Fibroblast of villous mesenchyme (primary cell): ENCODE measurements around the gene SLC25A23. TPM values are rescaled to one million over a fixed set of nuclear protein-coding genes. Genes with fewer than 3 reads are reported as not detected.
"Not testable (repeated sequence)": the region's sequence is repeated elsewhere in the genome, so short reads cannot be mapped to it uniquely, and the experiment has no call there.

ENCODE experiments used
- DNase-seq: peaks from one replicate; pipeline ENCODE4 v3.0.0-alpha.2; 2010; ENCODE audit warnings: low read depth
- H3K4me3 ChIP-seq: 2 replicates; pipeline ENCODE4 v1.5.1; 2011; ENCODE audit warnings: low read depth, mild to moderate bottlenecking, low read length
- total RNA-seq: library from RNA; depleted of rRNA; stranded (reverse); fragments of >200 nt; gene quantifications from 2 replicates; pipeline ENCODE4 v1.2.3, GENCODE V29; 2012
- TF ChIP-seq, protein P1 (sequence below): IDR thresholded peaks from 2 replicates; pipeline ENCODE4 v1.5.1; 2012; ENCODE audit warnings: low read depth, mild to moderate bottlenecking, low read length; ENCODE audit not compliant: insufficient read depth

SLC25A23 gene
- 22.9 and 33.2 TPM in 2 replicates for total RNA-seq

DNA sequence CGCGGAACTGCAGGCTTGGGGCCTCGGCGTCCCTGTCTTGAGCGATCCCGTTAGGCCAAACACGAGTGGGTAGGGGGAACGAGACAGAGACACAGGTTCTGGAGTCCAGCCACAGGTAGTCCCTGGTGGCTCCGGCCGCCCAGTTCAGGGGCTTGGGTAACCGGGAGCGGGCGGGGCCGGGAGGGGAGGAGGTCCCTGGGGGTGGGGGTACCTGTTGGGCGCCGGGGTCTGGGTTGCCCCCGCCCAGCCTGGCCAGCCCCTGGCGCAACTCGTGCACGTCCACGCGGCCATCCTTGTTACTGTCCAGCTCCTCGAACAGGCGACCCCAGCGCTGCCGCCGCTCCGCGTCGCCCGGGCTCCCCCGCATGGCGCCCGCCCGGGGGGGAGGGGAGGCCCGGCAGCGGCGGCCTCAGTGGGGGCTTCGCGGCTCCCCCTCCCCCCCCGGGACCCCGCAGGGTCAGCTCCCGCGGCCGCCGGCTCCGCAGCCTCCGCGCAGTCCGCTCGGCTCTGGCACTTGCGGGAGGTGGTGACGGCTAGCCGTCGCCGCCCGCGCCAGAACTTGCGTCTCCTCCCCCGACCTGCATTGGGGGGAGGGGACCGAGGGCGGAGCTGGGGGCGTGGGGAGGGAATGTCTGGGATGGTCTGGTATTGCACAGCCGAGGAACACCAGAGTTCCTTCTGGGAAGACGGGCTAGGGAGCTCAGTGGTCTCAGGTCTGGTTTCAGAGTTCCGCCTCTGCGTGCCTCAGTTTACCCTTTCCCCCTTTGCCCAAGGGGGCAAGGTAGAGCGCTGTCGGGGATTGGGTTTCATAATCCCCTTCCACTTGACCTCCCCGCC lies at the start of gene SLC25A23:
SLC25A23 (minus strand) TSS at position 531 of the 837 bp plus-strand sequence; CDS start at position 367, 164 bp downstream.
- peak within 1 kb of the TSS; percentile 77 for H3K4me3 ChIP-seq
- DNase-seq: peak; percentile 70
- TF ChIP-seq, protein P1, sequence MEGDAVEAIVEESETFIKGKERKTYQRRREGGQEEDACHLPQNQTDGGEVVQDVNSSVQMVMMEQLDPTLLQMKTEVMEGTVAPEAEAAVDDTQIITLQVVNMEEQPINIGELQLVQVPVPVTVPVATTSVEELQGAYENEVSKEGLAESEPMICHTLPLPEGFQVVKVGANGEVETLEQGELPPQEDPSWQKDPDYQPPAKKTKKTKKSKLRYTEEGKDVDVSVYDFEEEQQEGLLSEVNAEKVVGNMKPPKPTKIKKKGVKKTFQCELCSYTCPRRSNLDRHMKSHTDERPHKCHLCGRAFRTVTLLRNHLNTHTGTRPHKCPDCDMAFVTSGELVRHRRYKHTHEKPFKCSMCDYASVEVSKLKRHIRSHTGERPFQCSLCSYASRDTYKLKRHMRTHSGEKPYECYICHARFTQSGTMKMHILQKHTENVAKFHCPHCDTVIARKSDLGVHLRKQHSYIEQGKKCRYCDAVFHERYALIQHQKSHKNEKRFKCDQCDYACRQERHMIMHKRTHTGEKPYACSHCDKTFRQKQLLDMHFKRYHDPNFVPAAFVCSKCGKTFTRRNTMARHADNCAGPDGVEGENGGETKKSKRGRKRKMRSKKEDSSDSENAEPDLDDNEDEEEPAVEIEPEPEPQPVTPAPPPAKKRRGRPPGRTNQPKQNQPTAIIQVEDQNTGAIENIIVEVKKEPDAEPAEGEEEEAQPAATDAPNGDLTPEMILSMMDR: no peak

DNA sequence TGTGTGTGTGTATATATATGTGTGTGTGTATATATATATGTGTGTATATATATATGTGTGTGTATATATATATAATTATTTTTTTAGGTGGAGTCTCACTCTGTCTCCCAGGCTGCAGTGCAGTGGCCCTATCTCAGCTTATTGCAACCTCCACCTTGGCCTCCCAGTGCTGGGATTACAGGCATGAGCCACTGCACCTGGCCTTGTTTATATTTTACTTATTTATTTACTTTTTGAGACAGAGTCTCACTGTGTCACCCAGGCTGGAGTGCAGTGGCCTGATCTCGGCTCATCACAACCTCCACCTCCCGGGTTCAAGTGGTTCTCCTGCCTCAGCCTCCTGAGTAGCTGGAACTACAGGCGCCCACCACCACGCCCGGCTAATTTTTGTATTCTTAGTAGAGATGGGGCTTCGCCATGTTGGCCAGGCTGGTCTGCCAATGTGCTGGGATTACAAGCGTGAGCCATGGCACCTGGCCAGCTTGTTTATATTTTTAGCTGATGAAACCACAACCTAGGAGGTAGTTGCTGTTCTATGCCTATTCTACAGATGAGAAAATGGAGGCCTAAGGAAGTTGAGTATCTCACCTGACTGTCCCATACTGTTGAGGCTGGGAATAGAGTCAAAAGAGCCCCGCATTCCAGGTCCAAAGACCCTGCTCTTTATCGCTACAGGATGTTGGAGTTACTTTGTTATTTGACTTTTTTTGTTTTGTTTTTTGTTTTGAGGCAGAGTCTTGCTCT lies 48.6 kb upstream of the SLC25A23 start:
- not testable (repeated sequence) for DNase-seq, H3K4me3 ChIP-seq

DNA sequence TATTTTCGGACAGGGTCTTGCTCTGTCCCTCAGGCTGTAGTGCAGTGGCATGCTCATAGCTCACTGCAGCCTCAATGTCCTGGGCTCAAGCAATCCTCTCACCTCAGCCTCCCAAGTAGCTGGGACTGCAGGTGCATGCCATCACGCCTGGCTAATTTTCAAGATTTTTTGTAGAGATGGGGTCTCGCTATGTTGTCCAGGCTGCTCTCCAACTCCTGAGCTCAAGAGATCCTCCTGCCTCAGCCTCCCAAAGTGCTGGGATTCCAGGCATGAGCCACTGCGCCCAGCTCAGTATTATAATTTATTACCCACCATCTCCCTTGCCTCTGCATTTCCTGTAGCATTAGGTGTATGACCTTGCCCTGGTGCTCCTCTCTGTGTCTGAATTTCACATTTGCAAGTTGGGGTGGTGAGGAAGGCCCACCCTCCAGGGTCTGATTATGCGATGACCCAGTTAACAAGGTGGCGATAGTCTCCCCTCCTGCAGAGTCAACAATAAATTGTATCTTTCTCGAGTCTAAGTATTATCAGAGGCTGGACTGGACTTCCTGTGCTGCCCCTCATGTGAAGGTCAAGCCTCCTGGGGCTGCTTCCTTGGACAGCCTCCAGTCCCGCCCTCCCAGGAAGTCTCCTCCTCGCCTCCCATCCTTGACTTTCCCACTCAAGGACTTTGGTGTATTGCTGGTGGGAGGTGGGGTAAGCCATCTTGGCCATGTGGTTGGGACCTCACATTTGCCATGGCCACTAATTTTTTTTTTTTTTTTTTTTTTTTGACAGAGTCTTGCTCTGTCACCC lies 44.0 kb upstream of the SLC25A23 start:
- no peak for DNase-seq
- no peak overlapping the region for H3K4me3 ChIP-seq
- TF ChIP-seq, protein P1: no peak

DNA sequence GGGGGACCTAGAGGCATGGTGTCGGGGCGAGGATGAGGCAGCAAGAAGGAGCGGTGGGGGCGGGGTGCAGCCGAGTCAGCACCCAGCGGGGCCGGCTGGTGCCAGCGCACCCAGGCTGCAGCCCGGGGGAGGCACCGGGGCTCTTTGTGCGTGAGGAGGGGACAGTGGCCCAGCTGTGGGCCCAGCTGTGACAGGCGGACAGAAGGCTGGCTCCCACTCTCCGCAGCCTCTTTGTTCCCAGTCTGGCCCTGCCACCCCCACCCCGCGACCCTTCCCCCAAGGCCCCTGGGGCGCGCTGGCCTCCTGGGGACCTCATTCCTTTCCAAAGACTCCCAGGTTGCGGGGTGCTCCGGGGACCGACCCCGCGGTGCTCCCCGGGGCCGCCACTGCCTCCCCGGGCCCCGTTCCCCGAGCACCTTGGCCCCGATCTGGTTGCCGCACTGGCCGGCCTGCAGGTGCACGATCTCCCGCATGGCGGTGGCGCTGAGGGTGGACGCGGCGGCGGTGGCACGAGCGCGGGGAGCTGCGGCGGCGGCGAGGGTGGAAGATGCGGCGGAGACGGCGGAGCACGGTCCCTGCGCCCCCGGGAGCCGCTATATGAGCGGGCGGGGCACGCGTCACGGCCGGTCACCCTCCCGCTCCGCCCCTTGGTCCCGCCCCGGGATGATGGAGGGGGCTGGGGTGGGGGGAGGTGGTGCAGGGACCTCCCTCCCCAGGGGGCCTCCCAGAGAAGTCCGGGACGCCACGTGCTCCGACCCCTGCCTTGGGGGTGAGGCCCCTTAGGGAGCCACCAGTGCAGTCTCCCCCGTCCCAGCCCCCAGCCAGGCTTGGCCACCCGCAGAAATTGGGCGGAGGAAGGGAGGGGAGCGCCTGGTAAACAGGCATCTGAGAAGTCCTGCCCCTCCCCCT lies 42.4 kb upstream of the SLC25A23 start, which contains the start of gene TUBB4A:
TUBB4A (minus strand) TSS at position 570 of the 909 bp plus-strand sequence; CDS start at position 473, 97 bp downstream.
- H3K4me3 ChIP-seq: no peak within 1 kb of the TSS
- DNase-seq: no peak
- TF ChIP-seq, protein P1: no peak

DNA sequence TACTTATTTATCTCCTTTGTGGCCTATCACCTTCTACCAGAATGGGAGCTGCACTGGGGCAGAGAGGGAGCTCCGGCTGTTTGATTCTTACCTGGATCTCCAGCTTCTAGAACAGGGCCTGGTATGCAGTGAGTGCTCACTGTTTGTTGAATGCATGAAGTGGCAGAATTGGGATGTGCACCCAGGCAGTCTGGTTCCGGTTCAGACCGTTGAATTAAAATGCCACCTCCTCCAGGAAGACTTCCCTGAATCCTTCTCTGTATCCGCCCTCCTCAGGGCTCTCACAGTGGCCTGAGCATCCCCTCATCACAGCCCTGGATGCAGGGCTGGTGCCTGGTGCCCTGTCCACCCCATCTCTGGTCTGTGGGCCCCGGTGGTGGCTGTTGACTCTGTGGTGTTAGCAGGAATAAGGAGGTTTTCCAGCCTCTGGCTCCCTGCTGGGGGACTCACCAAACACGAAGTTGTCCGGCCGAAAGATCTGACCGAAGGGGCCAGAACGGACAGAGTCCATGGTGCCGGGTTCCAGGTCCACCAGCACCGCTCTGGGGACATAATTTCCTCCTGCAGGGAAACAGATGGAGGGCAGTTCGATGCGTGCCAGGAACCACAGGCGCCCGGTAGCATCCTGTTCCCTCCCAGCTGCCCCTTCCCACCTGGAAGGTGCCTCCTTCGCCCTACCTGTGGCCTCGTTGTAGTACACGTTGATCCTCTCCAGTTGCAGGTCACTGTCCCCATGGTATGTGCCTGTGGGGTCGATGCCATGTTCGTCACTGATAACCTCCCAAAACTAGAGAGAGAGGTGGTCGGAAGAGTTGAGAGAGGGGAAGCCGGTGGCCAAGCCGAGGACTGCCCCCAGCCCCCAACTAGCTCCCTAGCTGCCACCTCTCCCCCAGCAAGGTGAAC lies 41.5 kb upstream of the SLC25A23 start:
- no peak for DNase-seq

More for the DNA sequence above, 41.5 kb upstream of the SLC25A23 start:
- no peak overlapping the region for H3K4me3 ChIP-seq
- TF ChIP-seq, protein P1: no peak
